Right lung (tissue), 5 donors: ENCODE data around the gene SNAPC4. TPM values are rescaled to one million over a fixed set of nuclear protein-coding genes. Genes with fewer than 3 reads are reported as not detected.
"Not testable (repeated sequence)": the region's sequence is repeated elsewhere in the genome, so short reads cannot be mapped to it uniquely, and the experiment has no call there.

Experiments used
- DNase-seq, 2 donors: peaks; one replicate each; pipeline ENCODE4 v3.0.0-alpha.2; 2013
- polyA plus RNA-seq, 5 donors: library from polyadenylated mRNA; unstranded; fragments of 120-200 nt; gene quantifications; one replicate each; pipeline versions ENCODE4 v1.2.1 to v1.2.3, GENCODE V29; 2013; ENCODE audit warnings: inconsistent platforms in 1 of 5, low replicate concordance in 1 of 5; ENCODE audit not compliant: insufficient read length in 5 of 5, insufficient read depth in 1 of 5

The SNAPC4 gene
- polyA plus RNA-seq, 5 donors, result 9.7 to 12.9 (median 11.6) TPM

GRCh38 chr9:136434580-136435169, 34.7 kb upstream of the SNAPC4 start:
- no peak for DNase-seq

- DNase-seq, result no peak
Measured at GRCh38 chr9:136433849-136434579, 34.0 kb upstream of the SNAPC4 start.

GRCh38 chr9:136433043-136433715, 33.2 kb upstream of the SNAPC4 start:
- DNase-seq, result no peak

- DNase-seq, result no peak
Measured at GRCh38 chr9:136432591-136432990, 32.6 kb upstream of the SNAPC4 start.

- DNase-seq, result no peak
Measured at GRCh38 chr9:136431782-136432350, 31.9 kb upstream of the SNAPC4 start.

- DNase-seq, result no peak
Measured at GRCh38 chr9:136430588-136431234, 30.7 kb upstream of the SNAPC4 start.

GRCh38 chr9:136429683-136430491, 29.9 kb upstream of the SNAPC4 start:
- DNase-seq, result no peak

- DNase-seq, result no peak
Measured at GRCh38 chr9:136429075-136429628, 29.2 kb upstream of the SNAPC4 start.

- DNase-seq, result no peak
Measured at GRCh38 chr9:136426787-136427186, 26.8 kb upstream of the SNAPC4 start.

- DNase-seq, result not testable (repeated sequence)
Measured at GRCh38 chr9:136425367-136425766, 25.4 kb upstream of the SNAPC4 start.

GRCh38 chr9:136424750-136425362, 24.9 kb upstream of the SNAPC4 start:
- DNase-seq, result no peak

GRCh38 chr9:136423432-136424146, 23.6 kb upstream of the SNAPC4 start:
- no peak for DNase-seq

- DNase-seq, result no peak
Measured at GRCh38 chr9:136422876-136423275, 22.9 kb upstream of the SNAPC4 start.

- no peak for DNase-seq
Measured at GRCh38 chr9:136421791-136422190, 21.8 kb upstream of the SNAPC4 start.

GRCh38 chr9:136419092-136419420, 19.1 kb upstream of the SNAPC4 start:
- no peak for DNase-seq

- no peak for DNase-seq
Measured at GRCh38 chr9:136418182-136419091, 18.5 kb upstream of the SNAPC4 start.

GRCh38 chr9:136416914-136417313, 16.9 kb upstream of the SNAPC4 start:
- no peak for DNase-seq

- no peak for DNase-seq
Measured at GRCh38 chr9:136416427-136416826, 16.5 kb upstream of the SNAPC4 start.

- DNase-seq, result no peak
Measured at GRCh38 chr9:136412962-136413361, 13.0 kb upstream of the SNAPC4 start.
